CD4-positive, alpha-beta memory T cell (primary cell): ENCODE data around the gene GPRIN1. TPM values are rescaled to one million over a fixed set of nuclear protein-coding genes. Genes with fewer than 3 reads are reported as not detected.
"Not testable (repeated sequence)": the region's sequence is repeated elsewhere in the genome, so short reads cannot be mapped to it uniquely, and the experiment has no call there.

ENCODE experiments used
- CTCF ChIA-PET: fragments of 350-600 bp; sonication (Branson Sonifier 250); formaldehyde crosslinking; loops from one replicate; lab custom pipeline; 2021; ENCODE audit warnings: inconsistent platforms; ENCODE audit not compliant: partially characterized antibody; lab: Charles Lee
- POLR2A ChIA-PET: fragments of 350-600 bp; sonication (Branson Sonifier 250); formaldehyde crosslinking; loops from one replicate; lab custom pipeline; 2021; ENCODE audit not compliant: partially characterized antibody; lab: Charles Lee
- DNase-seq, 5 donors: peaks; one replicate each; pipeline versions ENCODE4 v3.0.0 to v3.0.0-alpha.2; 2020 to 2022; ENCODE audit warnings: mixed read lengths in 1 of 5
- H3K27ac ChIP-seq: one replicate; pipeline ENCODE4 v1.7.0; 2013; ENCODE audit warnings: low read depth, low read length
- H3K27me3 ChIP-seq: 2 replicates; pipeline ENCODE4 v1.7.0; 2013; ENCODE audit warnings: mild to moderate bottlenecking, low read length, moderate library complexity; ENCODE audit not compliant: insufficient read depth
- H3K36me3 ChIP-seq: 2 replicates; pipeline ENCODE4 v1.7.0; 2013; ENCODE audit warnings: mild to moderate bottlenecking, low read length, moderate library complexity; ENCODE audit not compliant: insufficient read depth
- H3K4me1 ChIP-seq: 2 replicates; pipeline ENCODE4 v1.7.0; 2013; ENCODE audit warnings: mild to moderate bottlenecking, low read length, moderate library complexity; ENCODE audit not compliant: insufficient read depth
- H3K4me3 ChIP-seq, 2 donors: one replicate each; pipeline ENCODE4 v1.7.0; 2013; ENCODE audit warnings: low read length in 2 of 2, mild to moderate bottlenecking in 1 of 2
- H3K9me3 ChIP-seq, 2 donors: one replicate each; pipeline ENCODE4 v1.7.0; 2013; ENCODE audit warnings: low read length in 2 of 2, control low read depth in 1 of 2; ENCODE audit not compliant: control insufficient read depth in 1 of 2
- H3K27ac Mint-ChIP-seq, 7 donors: one replicate each; pipeline ENCODE4 v1.8.0; 2020 to 2021; ENCODE audit warnings: mixed read lengths in 7 of 7, mild to moderate bottlenecking in 6 of 7, inconsistent platforms in 3 of 7, moderate library complexity in 3 of 7
- H3K27me3 Mint-ChIP-seq, 2 donors: one replicate each; pipeline ENCODE4 v1.8.0; 2020 to 2021; ENCODE audit warnings: mixed read lengths in 2 of 2
- H3K36me3 Mint-ChIP-seq, 2 donors: one replicate each; pipeline ENCODE4 v1.8.0; 2020 to 2021; ENCODE audit warnings: mixed read lengths in 2 of 2, inconsistent platforms in 1 of 2, mild to moderate bottlenecking in 1 of 2
- H3K4me1 Mint-ChIP-seq, 4 donors: one replicate each; pipeline ENCODE4 v1.8.0; 2020 to 2021; ENCODE audit warnings: mixed read lengths in 4 of 4, mild to moderate bottlenecking in 1 of 4
- H3K4me3 Mint-ChIP-seq, 8 donors: one replicate each; pipeline ENCODE4 v1.8.0; 2020 to 2021; ENCODE audit warnings: mixed read lengths in 8 of 8, mild to moderate bottlenecking in 7 of 8, moderate library complexity in 6 of 8, inconsistent platforms in 3 of 8
- H3K9me3 Mint-ChIP-seq, 8 donors: one replicate each; pipeline ENCODE4 v1.8.0; 2020 to 2021; ENCODE audit warnings: mixed read lengths in 8 of 8, mild to moderate bottlenecking in 5 of 8, inconsistent platforms in 3 of 8, moderate library complexity in 1 of 8
- intact Hi-C: fragments of 100-400 bp; cut with micrococcal nuclease; formaldehyde crosslinking; loops from one replicate; pipeline ENCODE4 v1.15.1; 2023
- polyA plus RNA-seq, 2 donors: library from polyadenylated mRNA; unstranded; fragments of 300-500 nt; fragmentation: Illumina TruSeq; gene quantifications; one replicate each; pipeline ENCODE4 v1.2.3, GENCODE V29; 2021
- total RNA-seq, 2 experiments: library from RNA; stranded (reverse); gene quantifications; one replicate each; pipeline ENCODE4 v1.2.3, GENCODE V29; 2021

GPRIN1 gene
- total and polyA plus RNA-seq, 4 experiments from 2014 or later = 0.37 to 0.44 (median 0.41) TPM; not detected in 1

DNA sequence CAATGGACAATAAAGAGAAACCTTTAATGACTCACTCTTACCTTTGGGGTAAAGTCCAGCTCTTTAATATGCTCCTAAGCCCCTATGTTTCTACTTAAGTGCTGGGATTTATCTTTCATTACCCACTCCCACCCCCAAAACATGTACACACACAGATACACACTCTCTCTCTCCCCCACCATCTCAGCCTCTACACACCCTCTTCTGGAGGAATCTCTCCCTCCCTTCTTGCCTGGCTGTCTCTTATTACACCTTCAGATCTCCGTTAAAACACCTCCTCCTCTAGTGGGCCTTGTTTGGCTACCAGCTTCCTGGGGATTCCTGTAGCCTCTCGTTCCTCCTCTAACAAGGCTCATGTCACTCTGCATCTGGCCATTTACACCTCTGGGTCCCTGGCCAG is 6.9 kb downstream of the GPRIN1 start:
- ChIA-PET CTCF (interaction anchor here (1.1 kb wide), 1 partner anchor 27 kb away, joined by 4 read pairs; no protein-coding TSS in a partner anchor), POLR2A (no interaction called here)
- H3K4me1 ChIP-seq = no peaks in the 10 kb centered on the region
- H3K27me3 ChIP-seq = no peaks in the 10 kb centered on the region
- H3K27ac ChIP-seq = no peak overlapping the region
- Mint-ChIP-seq H3K27me3 (no peaks in the 10 kb centered on the region), H3K4me3 (no peak overlapping the region), H3K27ac (no peak overlapping the region), H3K9me3 (peaks cover 0 to 3% (median 0%) of the 10 kb centered on the region in 8 donors), H3K36me3 (no peaks in the 10 kb centered on the region), H3K4me1 (no peaks in the 10 kb centered on the region)
- DNase-seq = no peak
- no peaks in the 10 kb centered on the region for H3K36me3 ChIP-seq
- intact Hi-C loops = no loop called here
- no peaks in the 10 kb centered on the region for H3K9me3 ChIP-seq
- H3K4me3 ChIP-seq = no peak overlapping the region

DNA sequence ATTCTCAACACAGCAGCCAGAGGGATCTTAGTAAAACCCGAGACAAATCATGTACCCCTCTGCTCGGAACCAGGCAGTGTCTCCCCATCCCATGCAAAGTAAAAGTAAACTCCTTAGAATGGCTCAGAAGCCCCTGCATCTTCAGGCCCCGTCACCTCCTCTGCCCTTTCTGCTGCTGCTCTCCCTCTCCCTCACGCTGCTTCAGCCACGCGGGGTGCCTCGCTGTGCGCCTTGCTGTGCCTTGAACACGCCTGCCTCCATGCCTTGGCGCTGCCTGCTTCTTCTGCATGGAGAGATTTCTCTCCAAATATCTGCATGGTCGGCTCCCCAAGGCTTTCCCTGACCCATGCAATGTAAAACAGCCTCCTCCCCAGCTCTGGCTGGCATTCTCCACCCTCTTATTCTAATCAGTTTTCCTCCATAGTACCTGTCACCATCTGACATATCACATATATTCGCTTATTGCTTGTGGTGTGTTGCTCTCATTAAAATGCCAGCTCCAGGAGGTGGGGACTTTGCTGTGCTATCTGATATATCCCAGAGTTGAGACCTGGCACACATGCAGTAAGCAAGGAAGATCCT is 8.0 kb downstream of the GPRIN1 start:
- Mint-ChIP-seq H3K4me1 (no peaks in the 10 kb centered on the region), H3K36me3 (no peaks in the 10 kb centered on the region), H3K4me3 (no peak overlapping the region), H3K27ac (no peak overlapping the region), H3K9me3 (peaks cover 0 to 3% (median 0%) of the 10 kb centered on the region in 8 donors), H3K27me3 (no peaks in the 10 kb centered on the region)
- H3K4me1 ChIP-seq = no peaks in the 10 kb centered on the region
- intact Hi-C loops = no loop called here
- H3K9me3 ChIP-seq = no peaks in the 10 kb centered on the region
- DNase-seq = no peak
- H3K27me3 ChIP-seq = no peaks in the 10 kb centered on the region
- no peaks in the 10 kb centered on the region for H3K36me3 ChIP-seq
- ChIA-PET POLR2A (no interaction called here), CTCF (interaction anchor here (0.9 to 1.1 kb wide), 2 partner anchors 26 to 28 kb away, joined by 3 to 4 read pairs; no protein-coding TSS in a partner anchor)
- H3K4me3 ChIP-seq = no peak overlapping the region
- no peak overlapping the region for H3K27ac ChIP-seq

DNA sequence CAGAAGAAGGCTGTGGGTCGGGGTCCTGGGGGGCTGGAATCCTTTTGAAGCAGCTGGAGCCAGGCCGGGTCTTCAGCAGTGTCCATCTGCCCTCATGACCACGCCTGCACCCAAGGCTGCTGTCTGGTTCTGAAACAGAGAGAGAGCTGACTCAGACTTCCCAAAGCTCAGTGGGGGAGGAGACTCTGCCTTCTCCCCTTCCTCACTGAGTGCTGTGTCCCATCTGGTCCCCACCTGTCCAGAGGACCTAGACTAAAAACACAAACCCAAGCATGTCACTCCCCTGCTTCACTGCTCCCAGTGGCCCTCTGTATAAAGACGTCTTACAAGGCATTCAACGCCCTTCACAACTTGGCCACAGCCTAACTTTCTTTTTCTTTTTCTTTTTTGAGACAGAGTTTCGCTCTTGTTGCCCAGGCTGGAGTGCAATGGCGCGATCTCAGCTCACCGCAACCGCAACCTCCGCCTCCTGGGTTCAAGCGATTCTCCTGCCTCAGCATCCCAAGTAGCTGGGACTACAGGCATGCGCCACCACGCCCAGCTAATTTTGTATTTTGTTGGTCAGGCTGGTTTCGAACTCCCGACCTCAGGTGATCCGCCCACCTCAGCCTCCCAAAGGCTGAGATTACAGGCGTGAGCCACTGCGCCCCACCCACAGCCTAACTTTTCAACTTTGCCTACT is 10.1 kb downstream of the GPRIN1 start:
- H3K4me1 ChIP-seq, H3K36me3 Mint-ChIP-seq, H3K4me3 ChIP-seq, H3K9me3 ChIP-seq, CTCF ChIA-PET, H3K27ac ChIP-seq, H3K4me1 Mint-ChIP-seq, POLR2A ChIA-PET, intact Hi-C loops, H3K27ac Mint-ChIP-seq, H3K27me3 Mint-ChIP-seq, DNase-seq, H3K27me3 ChIP-seq, H3K9me3 Mint-ChIP-seq, H3K36me3 ChIP-seq: not testable (repeated sequence)
- H3K4me3 Mint-ChIP-seq = peak overlapping the region in 1 of 8 donors; percentile 37

DNA sequence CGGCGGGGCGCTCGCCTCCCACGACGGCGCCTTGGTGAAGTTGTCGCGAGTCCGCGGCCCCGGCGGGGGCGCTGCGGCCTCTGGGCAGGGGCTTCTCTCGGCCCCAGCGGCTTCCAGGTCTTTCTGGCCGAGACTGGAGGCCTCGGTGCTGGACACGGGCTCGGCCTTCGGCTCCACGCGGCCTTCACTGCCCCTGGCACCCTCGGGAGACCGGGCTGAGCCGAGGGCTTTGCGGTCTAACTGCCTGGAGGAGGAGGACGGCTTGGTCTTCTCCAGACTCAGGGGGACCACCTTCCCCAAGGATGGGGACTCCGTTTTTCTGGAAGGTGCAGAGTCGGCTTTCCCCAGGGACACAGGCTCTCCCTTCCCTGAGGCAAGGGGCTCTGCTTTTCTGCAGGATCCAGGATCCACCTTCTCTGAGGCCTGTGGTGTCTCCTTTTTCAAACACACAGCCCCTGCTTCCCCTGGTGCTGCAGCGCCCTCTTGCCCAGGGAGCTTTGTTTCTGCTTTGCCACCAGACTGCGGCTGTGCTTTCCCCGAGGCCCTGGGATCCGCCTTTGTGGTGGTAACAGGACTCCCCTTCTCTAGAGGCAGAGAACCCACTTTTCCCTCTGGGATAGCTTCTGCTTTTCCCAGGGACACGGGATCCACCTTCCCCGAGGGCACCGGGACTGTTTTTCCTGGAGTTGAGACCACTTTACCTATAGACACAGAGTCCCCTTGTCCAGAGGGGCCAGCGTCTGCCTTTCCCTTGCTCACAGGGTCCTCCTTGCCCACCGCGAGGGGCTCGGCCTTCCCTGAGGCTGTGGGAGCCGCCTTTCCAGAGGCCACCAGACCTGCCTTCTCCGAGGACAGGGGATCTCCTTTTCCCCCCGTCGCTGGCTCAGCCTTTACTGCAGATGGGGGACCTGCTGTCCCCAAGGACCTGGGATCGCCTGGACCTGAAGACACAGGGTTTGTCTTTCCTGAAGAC is 12.3 kb downstream of the GPRIN1 start:
- H3K4me1 ChIP-seq = peaks cover 6% of the 10 kb centered on the region
- peaks cover 0 to 1% (median 0%) of the 10 kb centered on the region in 8 donors for H3K9me3 Mint-ChIP-seq
- H3K9me3 ChIP-seq = no peaks in the 10 kb centered on the region
- peaks cover 0 to 9% (median 6%) of the 10 kb centered on the region in 4 donors for H3K4me1 Mint-ChIP-seq
- peak overlapping the region in 7 of 8 donors; percentile 4 to 74 (median 43) for H3K4me3 Mint-ChIP-seq
- DNase-seq = no peak
- ChIA-PET CTCF (interaction anchor here (1.0 to 2.3 kb wide), 5 partner anchors 9 to 868 kb away, joined by 3 to 18 read pairs (median 4); partner anchors contain the start of gene CLTB), POLR2A (interaction anchor here (1.2 to 1.8 kb wide), 2 partner anchors 58 to 182 kb away, joined by 3 to 13 read pairs; partner anchors contain the start of gene CLTB)
- H3K27me3 Mint-ChIP-seq = no peaks in the 10 kb centered on the region
- no peak overlapping the region for H3K27ac ChIP-seq
- H3K36me3 Mint-ChIP-seq = no peaks in the 10 kb centered on the region
- H3K27me3 ChIP-seq = no peaks in the 10 kb centered on the region
- H3K27ac Mint-ChIP-seq = no peak overlapping the region
- intact Hi-C loops = loop anchor here (1.0 to 2.0 kb wide), 4 partner anchors 23 to 181 kb away; partner anchors contain the start of genes CLTB, RNF44 and TSPAN17
- no peaks in the 10 kb centered on the region for H3K36me3 ChIP-seq
- no peak overlapping the region for H3K4me3 ChIP-seq

DNA sequence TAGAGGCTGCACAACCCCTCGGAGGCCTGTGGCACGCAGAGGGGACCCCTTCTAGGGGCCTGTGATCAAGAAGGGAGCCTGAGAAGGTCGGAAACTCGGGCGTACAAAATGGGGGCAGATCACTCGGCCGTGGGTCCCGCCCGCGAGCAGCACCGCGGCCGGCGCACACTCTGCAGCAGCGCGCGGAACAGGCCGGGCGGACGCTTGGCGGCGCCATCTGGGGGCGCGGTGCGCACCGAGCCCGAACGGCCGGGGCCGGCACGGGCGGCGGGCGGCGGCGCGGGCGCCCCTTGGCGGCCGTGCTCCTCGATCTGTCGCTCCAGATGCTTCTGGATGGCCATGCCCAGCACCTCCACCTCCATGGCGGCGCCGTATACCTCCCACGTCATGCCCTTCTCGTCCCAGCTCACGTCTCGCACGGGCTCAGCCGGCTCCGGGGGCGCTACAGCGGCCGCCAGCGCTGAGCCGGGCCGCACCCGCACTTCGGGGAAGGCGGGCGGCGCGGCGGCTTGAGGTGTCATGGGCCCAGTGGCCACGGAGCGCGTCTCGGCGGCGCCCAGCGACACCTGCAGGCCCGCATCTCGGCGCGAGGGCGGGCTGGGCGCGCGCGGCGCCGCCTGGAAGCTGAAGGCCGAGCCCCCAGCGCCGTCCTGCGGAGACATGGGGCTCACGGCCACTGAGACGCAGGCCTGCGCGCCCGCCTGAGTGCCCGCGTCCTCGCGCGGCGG is 13.1 kb downstream of the GPRIN1 start:
- CTCF ChIA-PET = interaction anchor here (0.9 to 2.3 kb wide), 10 partner anchors 10 to 867 kb away, joined by 3 to 18 read pairs (median 5); partner anchors contain the start of genes CLTB and TSPAN17
- Histone ChIP-seq H3K27ac (no peak overlapping the region), H3K4me1 (peaks cover 6% of the 10 kb centered on the region), H3K9me3 (no peaks in the 10 kb centered on the region), H3K4me3 (peak overlapping the region in 1 of 2 donors; percentile 37), H3K27me3 (no peaks in the 10 kb centered on the region), H3K36me3 (no peaks in the 10 kb centered on the region)
- Mint-ChIP-seq H3K36me3 (no peaks in the 10 kb centered on the region), H3K27me3 (no peaks in the 10 kb centered on the region), H3K4me3 (peak overlapping the region; percentile 78 to 89 (median 82)), H3K4me1 (peaks cover 0 to 9% (median 6%) of the 10 kb centered on the region in 4 donors), H3K27ac (peak overlapping the region in 2 of 7 donors; percentile 75 to 77), H3K9me3 (no peaks in the 10 kb centered on the region)
- peak; percentile 66 to 75 (median 73) for DNase-seq
- POLR2A ChIA-PET = interaction anchor here (1.1 to 1.8 kb wide), 4 partner anchors 53 to 181 kb away, joined by 3 to 13 read pairs (median 6); partner anchors contain the start of gene CLTB
- intact Hi-C loops = loop anchor here (1.0 to 2.0 kb wide), 5 partner anchors 23 to 867 kb away; partner anchors contain the start of genes CLTB, RNF44 and TSPAN17

DNA sequence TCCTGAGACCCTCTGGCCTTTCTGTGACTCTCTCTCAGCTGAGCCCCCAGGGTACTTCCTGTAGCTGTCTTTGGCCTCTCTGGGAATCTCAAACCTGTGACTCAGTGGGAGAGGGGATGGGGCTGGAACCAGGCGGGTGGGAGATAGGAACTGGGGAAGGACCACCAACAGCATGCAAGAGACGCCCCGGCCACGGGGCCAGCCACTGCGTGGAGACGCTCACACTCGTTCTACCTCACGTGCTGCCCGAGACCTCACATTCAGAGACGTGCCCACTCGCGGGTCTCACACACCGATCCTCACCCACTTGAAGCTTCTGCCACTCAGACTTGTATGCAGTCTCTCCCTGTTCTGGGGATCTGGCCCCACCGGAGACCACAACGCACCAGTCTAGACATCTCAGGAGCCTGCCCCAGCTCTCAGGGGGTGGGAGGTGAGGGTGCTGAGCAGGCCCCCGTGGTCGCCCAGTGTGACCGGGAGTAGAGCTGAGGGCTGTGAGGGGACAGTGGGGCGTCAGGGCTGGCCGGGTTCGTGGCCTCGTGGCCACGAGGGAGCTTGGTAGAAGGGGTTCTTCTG is 13.8 kb downstream of the GPRIN1 start:
- Histone ChIP-seq H3K36me3 (no peaks in the 10 kb centered on the region), H3K4me1 (peaks cover 6% of the 10 kb centered on the region), H3K27me3 (no peaks in the 10 kb centered on the region), H3K9me3 (no peaks in the 10 kb centered on the region), H3K4me3 (peak overlapping the region in 1 of 2 donors; percentile 37), H3K27ac (no peak overlapping the region)
- intact Hi-C loops = loop anchor here (1.0 to 2.0 kb wide), 3 partner anchors 51 to 866 kb away; partner anchors contain the start of genes RNF44 and TSPAN17
- no peaks in the 10 kb centered on the region for H3K36me3 Mint-ChIP-seq
- ChIA-PET POLR2A (interaction anchor here (1.1 to 1.8 kb wide), 4 partner anchors 52 to 180 kb away, joined by 3 to 13 read pairs (median 6); partner anchors contain the start of gene CLTB), CTCF (interaction anchor here (0.9 to 2.3 kb wide), 9 partner anchors 12 to 866 kb away, joined by 3 to 18 read pairs (median 5); partner anchors contain the start of genes CLTB and TSPAN17)
- peaks cover 0 to 9% (median 6%) of the 10 kb centered on the region in 4 donors for H3K4me1 Mint-ChIP-seq
- peak overlapping the region in 4 of 7 donors; percentile 17 to 77 (median 60) for H3K27ac Mint-ChIP-seq
- peak overlapping the region; percentile 78 to 89 (median 82) for H3K4me3 Mint-ChIP-seq
- H3K9me3 Mint-ChIP-seq = no peaks in the 10 kb centered on the region
- no peak for DNase-seq
- H3K27me3 Mint-ChIP-seq = no peaks in the 10 kb centered on the region
